Fibroblast of villous mesenchyme (primary cell): ENCODE measurements around the gene NOL4L. TPM values are rescaled to one million over a fixed set of nuclear protein-coding genes. Genes with fewer than 3 reads are reported as not detected.
A peak's percentile ranks its signal among the peaks of the same experiment; 100 is the strongest.

Source experiments
- DNase-seq: peaks from one replicate; pipeline ENCODE4 v3.0.0-alpha.2; 2010; ENCODE audit warnings: low read depth
- H3K4me3 ChIP-seq: 2 replicates; pipeline ENCODE4 v1.5.1; 2011; ENCODE audit warnings: low read depth, mild to moderate bottlenecking, low read length
- total RNA-seq: library from RNA; depleted of rRNA; stranded (reverse); fragments of >200 nt; gene quantifications from 2 replicates; pipeline ENCODE4 v1.2.3, GENCODE V29; 2012
- TF ChIP-seq, protein P1 (sequence below): IDR thresholded peaks from 2 replicates; pipeline ENCODE4 v1.5.1; 2012; ENCODE audit warnings: low read depth, mild to moderate bottlenecking, low read length; ENCODE audit not compliant: insufficient read depth

The NOL4L gene
- total RNA-seq, 1 donor: 9.9 TPM

DNA sequence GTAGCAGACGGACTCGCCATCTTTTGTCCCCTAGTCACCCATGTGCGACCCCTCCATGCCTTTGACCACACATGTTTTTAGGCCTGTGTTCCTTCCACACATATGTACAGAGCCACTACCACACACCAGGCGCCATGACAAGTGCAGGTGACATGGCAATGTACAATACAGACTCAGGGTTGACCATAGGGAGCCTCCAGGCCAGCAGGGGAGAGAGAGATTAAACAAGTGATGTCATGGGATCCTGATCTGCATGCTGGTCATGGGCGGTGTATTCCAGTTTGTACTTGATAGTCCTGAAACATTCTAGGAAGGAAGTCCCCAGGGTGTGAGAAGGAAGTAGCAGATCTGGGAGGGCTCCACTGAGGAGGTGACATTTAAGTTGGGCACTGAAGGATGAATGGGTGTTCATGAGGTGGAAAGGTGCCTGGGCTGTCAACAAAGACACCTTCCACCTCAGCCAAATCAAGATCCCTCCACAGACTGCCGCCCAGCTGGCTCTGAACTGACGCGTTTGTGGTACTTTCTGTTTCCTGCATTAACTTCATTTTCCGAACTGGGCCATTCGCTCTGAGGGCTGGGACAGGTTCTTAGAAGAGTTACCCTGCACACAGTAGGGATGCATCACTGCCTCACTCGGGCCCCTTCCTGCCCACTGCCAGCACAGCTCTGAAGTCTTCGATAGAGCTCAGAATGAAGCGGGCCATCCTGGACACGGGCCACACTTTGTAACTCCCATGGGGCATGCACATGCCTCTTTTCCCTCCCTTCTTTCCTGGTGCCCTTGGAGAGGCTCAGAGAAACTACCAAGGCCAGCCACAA, 94.0 kb downstream of the NOL4L start:
- TF ChIP-seq, protein P1, sequence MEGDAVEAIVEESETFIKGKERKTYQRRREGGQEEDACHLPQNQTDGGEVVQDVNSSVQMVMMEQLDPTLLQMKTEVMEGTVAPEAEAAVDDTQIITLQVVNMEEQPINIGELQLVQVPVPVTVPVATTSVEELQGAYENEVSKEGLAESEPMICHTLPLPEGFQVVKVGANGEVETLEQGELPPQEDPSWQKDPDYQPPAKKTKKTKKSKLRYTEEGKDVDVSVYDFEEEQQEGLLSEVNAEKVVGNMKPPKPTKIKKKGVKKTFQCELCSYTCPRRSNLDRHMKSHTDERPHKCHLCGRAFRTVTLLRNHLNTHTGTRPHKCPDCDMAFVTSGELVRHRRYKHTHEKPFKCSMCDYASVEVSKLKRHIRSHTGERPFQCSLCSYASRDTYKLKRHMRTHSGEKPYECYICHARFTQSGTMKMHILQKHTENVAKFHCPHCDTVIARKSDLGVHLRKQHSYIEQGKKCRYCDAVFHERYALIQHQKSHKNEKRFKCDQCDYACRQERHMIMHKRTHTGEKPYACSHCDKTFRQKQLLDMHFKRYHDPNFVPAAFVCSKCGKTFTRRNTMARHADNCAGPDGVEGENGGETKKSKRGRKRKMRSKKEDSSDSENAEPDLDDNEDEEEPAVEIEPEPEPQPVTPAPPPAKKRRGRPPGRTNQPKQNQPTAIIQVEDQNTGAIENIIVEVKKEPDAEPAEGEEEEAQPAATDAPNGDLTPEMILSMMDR: no peak
- DNase-seq: no peak
- H3K4me3 ChIP-seq: no peak overlapping the region

- TF ChIP-seq, protein P1: no peak
- DNase-seq: no peak
- H3K4me3 ChIP-seq: no peak overlapping the region
These were observed 96.9 kb downstream of the NOL4L start for GRCh38 chr20:32488066-32488838.

- no peak for DNase-seq
- no peak overlapping the region for H3K4me3 ChIP-seq
- TF ChIP-seq, protein P1: no peak
These were observed 97.8 kb downstream of the NOL4L start for GRCh38 chr20:32487381-32487780.

GRCh38 chr20:32485770-32486478, 99.2 kb downstream of the NOL4L start:
- no peak for DNase-seq

DNA sequence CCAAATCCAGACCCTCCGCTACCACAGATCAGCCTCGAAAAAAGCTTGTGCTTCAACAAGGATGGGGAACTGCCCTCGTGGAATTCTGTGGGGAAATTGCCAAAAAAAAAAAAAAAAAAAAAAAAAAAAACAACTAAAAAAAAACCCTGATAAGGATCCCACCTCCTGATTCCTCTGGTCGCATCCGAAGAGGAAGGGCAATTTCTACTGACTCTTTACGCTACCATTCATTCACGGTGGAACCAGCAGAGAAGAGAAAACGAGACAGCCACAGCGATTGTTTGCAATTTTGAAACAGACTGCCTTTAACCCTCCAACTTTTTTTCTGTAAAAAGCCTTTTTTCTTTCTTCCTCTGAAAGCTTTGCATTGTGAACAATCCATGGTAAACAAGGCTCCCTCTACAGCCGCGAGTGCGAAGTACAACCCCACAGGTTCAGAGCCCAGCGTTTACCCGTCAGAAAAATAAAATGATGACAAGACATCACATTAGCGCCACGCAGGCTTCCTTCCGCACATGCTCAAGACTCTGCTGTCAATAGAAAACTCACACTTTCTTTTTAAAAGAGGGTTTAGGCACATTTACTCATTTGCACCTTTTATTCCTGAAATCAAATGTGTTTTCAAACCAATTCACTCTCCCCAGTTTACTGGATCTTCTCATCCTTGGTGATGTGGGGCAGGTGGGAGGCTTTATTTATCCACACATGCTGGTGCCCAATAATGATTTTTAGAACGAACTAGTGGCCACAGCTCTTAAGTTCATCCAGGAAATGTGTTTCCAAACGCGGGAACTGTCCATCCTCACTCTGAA, 100.0 kb downstream of the NOL4L start:
- peak overlapping the region; percentile 79 for H3K4me3 ChIP-seq
- DNase-seq: peak; percentile 85
- TF ChIP-seq, protein P1: peak; percentile 88

More at GRCh38 chr20:32485770-32486478, 99.2 kb downstream of the NOL4L start:
- no peak overlapping the region for H3K4me3 ChIP-seq
- TF ChIP-seq, protein P1: no peak
